Tibial nerve (tissue), 4 donors: ENCODE measurements around the gene EIF3L. TPM values are rescaled to one million over a fixed set of nuclear protein-coding genes. Genes with fewer than 3 reads are reported as not detected.

Experiments
- DNase-seq, 2 donors: peaks; one replicate each; pipeline ENCODE4 v3.0.0-alpha.2; 2019; ENCODE audit warnings: low spot score in 2 of 2
- H3K27ac ChIP-seq, 4 donors: fragments of 200-600 bp; sonication (generic) in 3 of 4; one replicate each; pipeline ENCODE4 v1.5.1; 2017 to 2019; ENCODE audit warnings: mild to moderate bottlenecking in 1 of 4
- H3K27me3 ChIP-seq, 2 donors: fragments of 200-600 bp; sonication (generic) in 1 of 2; one replicate each; pipeline versions ENCODE4 v1.5.1 to v1.6.0; 2017 to 2019
- H3K36me3 ChIP-seq, 3 donors: fragments of 200-600 bp; sonication (generic); one replicate each; pipeline ENCODE4 v1.5.1; 2018 to 2019
- H3K4me1 ChIP-seq, 4 donors: fragments of 200-600 bp; sonication (generic) in 3 of 4; one replicate each; pipeline ENCODE4 v1.5.1; 2017 to 2019
- H3K4me3 ChIP-seq, 4 donors: fragments of 200-600 bp; sonication (generic) in 3 of 4; one replicate each; pipeline ENCODE4 v1.5.1; 2017 to 2019; ENCODE audit warnings: mild to moderate bottlenecking in 1 of 4, moderate library complexity in 1 of 4
- H3K9me3 ChIP-seq, 4 donors: fragments of 200-600 bp; sonication (generic) in 3 of 4; one replicate each; pipeline ENCODE4 v1.5.1; 2017 to 2019
- EP300 ChIP-seq, 2 donors: sonication (generic); formaldehyde crosslinking; IDR thresholded peaks; one replicate each; pipeline ENCODE4 v1.6.1; 2017; ENCODE audit warnings: antibody characterized with exemption in 2 of 2, mild to moderate bottlenecking in 1 of 2
- POLR2A ChIP-seq, 2 donors: fragments of 450-650 bp; IDR thresholded peaks; one replicate each; pipeline ENCODE4 v1.6.1; 2017; ENCODE audit warnings: antibody characterized with exemption in 2 of 2, mild to moderate bottlenecking in 2 of 2, moderate library complexity in 2 of 2
- WGBS, 2 donors: methylation state at CpG; one replicate each; pipeline ENCODE4 v1.1.5; 2018; 5-methylcytosine and 5-hydroxymethylcytosine counted together
- total RNA-seq, 4 donors: library from RNA; depleted of rRNA; stranded (reverse); fragments of >200 nt; gene quantifications; one replicate each; pipeline ENCODE4 v1.1.0, GENCODE V29; 2016
- TF ChIP-seq, protein P1 (sequence below), 5 experiments: fragments of 200-600 bp in 3 of 5; fragments of 450-650 bp in 2 of 5; sonication (generic) in 3 of 5; IDR thresholded peaks; one replicate each; pipeline ENCODE4 v1.5.1; 2016 to 2019; ENCODE audit warnings: antibody characterized with exemption in 5 of 5, mild to moderate bottlenecking in 3 of 5, moderate library complexity in 2 of 5

Gene EIF3L
- total RNA-seq, 4 donors from 2014 or later, result 271 to 291 (median 274) TPM

- Histone ChIP-seq H3K9me3 (no peaks in the 10 kb centered on the region), H3K27me3 (no peaks in the 10 kb centered on the region), H3K27ac (peak overlapping the region in 3 of 4 donors; percentile 89 to 97 (median 90)), H3K4me3 (peak overlapping the region; percentile 45 to 65 (median 52)), H3K36me3 (peaks cover 0 to 4% (median 0%) of the 10 kb centered on the region in 3 donors), H3K4me1 (peaks cover 0 to 64% (median 40%) of the 10 kb centered on the region in 4 donors)
- TF ChIP-seq, protein P1, sequence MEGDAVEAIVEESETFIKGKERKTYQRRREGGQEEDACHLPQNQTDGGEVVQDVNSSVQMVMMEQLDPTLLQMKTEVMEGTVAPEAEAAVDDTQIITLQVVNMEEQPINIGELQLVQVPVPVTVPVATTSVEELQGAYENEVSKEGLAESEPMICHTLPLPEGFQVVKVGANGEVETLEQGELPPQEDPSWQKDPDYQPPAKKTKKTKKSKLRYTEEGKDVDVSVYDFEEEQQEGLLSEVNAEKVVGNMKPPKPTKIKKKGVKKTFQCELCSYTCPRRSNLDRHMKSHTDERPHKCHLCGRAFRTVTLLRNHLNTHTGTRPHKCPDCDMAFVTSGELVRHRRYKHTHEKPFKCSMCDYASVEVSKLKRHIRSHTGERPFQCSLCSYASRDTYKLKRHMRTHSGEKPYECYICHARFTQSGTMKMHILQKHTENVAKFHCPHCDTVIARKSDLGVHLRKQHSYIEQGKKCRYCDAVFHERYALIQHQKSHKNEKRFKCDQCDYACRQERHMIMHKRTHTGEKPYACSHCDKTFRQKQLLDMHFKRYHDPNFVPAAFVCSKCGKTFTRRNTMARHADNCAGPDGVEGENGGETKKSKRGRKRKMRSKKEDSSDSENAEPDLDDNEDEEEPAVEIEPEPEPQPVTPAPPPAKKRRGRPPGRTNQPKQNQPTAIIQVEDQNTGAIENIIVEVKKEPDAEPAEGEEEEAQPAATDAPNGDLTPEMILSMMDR (IDR thresholded peaks at IDR 0.05), result no peak
- TF ChIP-seq POLR2A (IDR thresholded peaks at IDR 0.05), result no peak
- DNase-seq, result no peak
- 2 to 3% methylated on average over 19 of the region's 19 CpGs for WGBS, 2 donors
Measured at GRCh38 chr22:37806409-37807333, 42.5 kb upstream of the EIF3L start.

GRCh38 chr22:37807410-37808293 is 41.6 kb upstream of the EIF3L start, which contains the start of gene GCAT:
GCAT (plus strand) TSS chr22:37807934; CDS start chr22:37807968, 34 bp downstream.
- Histone ChIP-seq H3K9me3 (no peaks in the 10 kb centered on the region), H3K36me3 (peaks cover 0 to 8% (median 0%) of the 10 kb centered on the region in 3 donors), H3K27ac (peak within 1 kb of the TSS in 3 of 4 donors; percentile 89 to 97 (median 90)), H3K4me3 (peak within 1 kb of the TSS; percentile 45 to 65 (median 52)), H3K27me3 (no peaks in the 10 kb centered on the region), H3K4me1 (peaks cover 0 to 55% (median 32%) of the 10 kb centered on the region in 4 donors)
- WGBS, 2 donors, result 1% methylated on average over 44 to 55 of the region's 73 CpGs
- TF ChIP-seq EP300 (IDR thresholded peaks at IDR 0.05) (peak in 1 of 2 donors; percentile 86), POLR2A (IDR thresholded peaks at IDR 0.05) (peak; percentile 21 to 84)
- TF ChIP-seq, protein P1 (IDR thresholded peaks at IDR 0.05), result peak in 1 of 5 experiments; percentile 27
- peak; percentile 92 to 94 for DNase-seq

DNA sequence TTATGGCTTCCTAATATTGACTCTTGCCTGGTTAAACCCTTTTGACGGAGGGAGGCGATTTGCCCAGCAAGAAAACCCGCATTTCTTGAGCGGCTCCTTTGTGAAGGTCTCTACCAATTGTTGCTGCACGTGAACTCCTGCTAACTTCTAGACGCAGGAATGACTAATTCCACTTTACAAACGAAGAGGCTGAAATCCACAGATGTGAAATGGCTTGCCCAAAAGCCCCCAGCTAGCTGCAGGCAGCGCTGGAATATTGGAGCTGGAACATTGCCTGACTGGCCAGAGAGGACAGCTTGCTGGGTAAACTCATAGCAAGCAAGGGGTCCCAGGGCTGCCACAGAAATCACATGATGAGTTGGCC is 40.9 kb upstream of the EIF3L start:
- H3K27me3 ChIP-seq, result no peaks in the 10 kb centered on the region
- peaks cover 0 to 49% (median 27%) of the 10 kb centered on the region in 4 donors for H3K4me1 ChIP-seq
- H3K36me3 ChIP-seq, result peaks cover 0 to 14% (median 0%) of the 10 kb centered on the region in 3 donors
- no peak for DNase-seq
- 0 to 5% methylated on average over 8 of the region's 8 CpGs for WGBS, 2 donors
- peak overlapping the region; percentile 45 to 65 (median 52) for H3K4me3 ChIP-seq
- H3K9me3 ChIP-seq, result no peaks in the 10 kb centered on the region
- TF ChIP-seq POLR2A (IDR thresholded peaks at IDR 0.05), result no peak
- H3K27ac ChIP-seq, result peak overlapping the region in 3 of 4 donors; percentile 16 to 90 (median 73)

DNA sequence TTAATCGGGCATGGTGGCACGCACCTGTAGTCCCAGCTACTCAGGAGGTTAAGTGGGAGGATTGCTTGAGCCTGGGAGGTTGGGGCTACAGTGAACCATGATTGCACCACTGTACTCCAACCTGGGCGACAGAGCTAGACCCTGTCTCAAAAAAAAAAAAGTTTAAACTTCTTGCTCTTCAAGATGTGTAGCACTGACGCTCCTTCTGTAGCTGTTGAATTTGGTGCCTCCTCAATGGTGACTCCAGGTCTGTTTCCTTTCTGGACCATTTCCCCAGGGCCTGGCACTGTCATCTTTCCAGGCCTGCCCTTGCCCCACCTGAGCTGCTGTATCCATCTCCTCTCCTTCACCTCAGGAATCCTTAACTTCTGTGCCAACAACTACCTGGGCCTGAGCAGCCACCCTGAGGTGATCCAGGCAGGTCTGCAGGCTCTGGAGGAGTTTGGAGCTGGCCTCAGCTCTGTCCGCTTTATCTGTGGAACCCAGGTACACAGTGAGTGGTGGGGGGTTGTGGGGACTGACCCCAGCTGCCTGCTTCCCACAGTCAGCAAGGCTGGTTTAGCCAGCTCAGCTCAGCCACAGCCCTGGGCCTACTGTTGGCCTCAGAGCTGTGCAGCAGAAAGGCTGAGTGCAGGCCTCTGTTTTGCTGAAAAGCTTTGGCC is 39.4 kb upstream of the EIF3L start:
- Histone ChIP-seq H3K4me3 (no peak overlapping the region), H3K27ac (no peak overlapping the region), H3K36me3 (peaks cover 0 to 29% (median 0%) of the 10 kb centered on the region in 3 donors), H3K27me3 (no peaks in the 10 kb centered on the region), H3K4me1 (peaks cover 0 to 35% (median 18%) of the 10 kb centered on the region in 4 donors), H3K9me3 (no peaks in the 10 kb centered on the region)
- no peak for DNase-seq
- TF ChIP-seq POLR2A (IDR thresholded peaks at IDR 0.05) (no peak), EP300 (IDR thresholded peaks at IDR 0.05) (no peak)
- TF ChIP-seq, protein P1 (IDR thresholded peaks at IDR 0.05), result no peak
- WGBS, 2 donors, result 91 to 92% methylated on average over 5 of the region's 5 CpGs

DNA sequence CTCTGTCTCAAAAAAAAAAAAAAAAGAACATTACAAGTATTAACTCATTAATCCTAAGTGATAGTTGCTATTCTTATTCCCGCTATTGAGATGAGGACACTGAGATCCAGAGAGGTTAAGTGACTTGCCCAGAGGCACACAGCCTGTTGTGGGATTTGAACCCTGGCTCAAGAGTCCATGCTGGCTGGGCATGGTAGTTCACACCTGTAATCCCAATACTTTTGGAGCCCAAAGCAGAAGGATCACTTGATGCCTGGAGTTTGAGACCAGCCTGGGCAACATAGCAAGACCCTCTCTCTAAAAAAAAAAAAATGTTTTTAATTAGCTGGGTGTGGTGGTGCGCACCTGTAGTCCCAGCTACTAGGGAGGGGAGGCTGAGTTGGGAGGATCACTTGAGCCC is 37.4 kb upstream of the EIF3L start:
- H3K4me3 ChIP-seq, result no peak overlapping the region
- H3K36me3 ChIP-seq, result peaks cover 0 to 49% (median 0%) of the 10 kb centered on the region in 3 donors
- no peak for DNase-seq
- WGBS, 2 donors, result 88 to 92% methylated on average over 2 of the region's 2 CpGs
- H3K27ac ChIP-seq, result no peak overlapping the region
- H3K9me3 ChIP-seq, result no peaks in the 10 kb centered on the region
- H3K27me3 ChIP-seq, result no peaks in the 10 kb centered on the region
- peaks cover 0 to 21% (median 11%) of the 10 kb centered on the region in 4 donors for H3K4me1 ChIP-seq
- TF ChIP-seq, protein P1 (IDR thresholded peaks at IDR 0.05), result no peak
- TF ChIP-seq EP300 (IDR thresholded peaks at IDR 0.05), result no peak
- no peak for TF ChIP-seq POLR2A (IDR thresholded peaks at IDR 0.05)
